ENCODE results near the gene CPVL.

CPVL gene

DNA sequence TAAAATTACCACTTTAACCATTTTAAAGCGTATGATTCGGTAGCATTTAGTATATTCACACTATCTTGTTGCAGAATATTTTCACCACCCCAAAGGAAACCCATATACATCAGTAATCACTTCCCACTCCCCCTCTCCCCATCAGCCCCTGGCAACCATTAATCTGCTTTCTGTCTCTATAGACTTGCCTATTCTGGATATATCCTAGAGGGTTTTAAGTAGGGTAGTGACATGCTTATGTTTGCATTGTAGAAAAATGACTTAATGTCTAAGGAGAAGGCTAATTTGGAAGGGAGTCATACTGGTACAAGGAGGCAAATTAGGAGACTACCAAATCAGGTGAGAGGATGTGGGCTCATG, 145.6 kb downstream of the CPVL start:
- TF ChIP-seq CTCF (conservative IDR thresholded peaks at IDR 0.05; ENCODE audit: low read depth, low read length) = no peak
- DNase-seq (ENCODE audit: low read depth) = no peak
- H3K4me3 ChIP-seq (ENCODE audit: low read depth, low read length) = no peak overlapping the region

GRCh38 chr7:28999895-29000716, 146.2 kb downstream of the CPVL start:
- DNase-seq (ENCODE audit: low read depth) = no peak
- H3K4me3 ChIP-seq (ENCODE audit: low read depth, low read length) = no peak overlapping the region
- TF ChIP-seq CTCF (conservative IDR thresholded peaks at IDR 0.05; ENCODE audit: low read depth, low read length) = no peak

- DNase-seq (ENCODE audit: low read depth) = no peak
- TF ChIP-seq CTCF (conservative IDR thresholded peaks at IDR 0.05; ENCODE audit: low read depth, low read length) = no peak
- no peak overlapping the region for H3K4me3 ChIP-seq (ENCODE audit: low read depth, low read length)
Measured at GRCh38 chr7:28999427-28999826, 146.9 kb downstream of the CPVL start.

- DNase-seq (ENCODE audit: low read depth) = no peak
- no peak for TF ChIP-seq CTCF (conservative IDR thresholded peaks at IDR 0.05; ENCODE audit: low read depth, low read length)
- H3K4me3 ChIP-seq (ENCODE audit: low read depth, low read length) = no peak overlapping the region
Measured at GRCh38 chr7:28998105-28998504, 148.2 kb downstream of the CPVL start.

DNA sequence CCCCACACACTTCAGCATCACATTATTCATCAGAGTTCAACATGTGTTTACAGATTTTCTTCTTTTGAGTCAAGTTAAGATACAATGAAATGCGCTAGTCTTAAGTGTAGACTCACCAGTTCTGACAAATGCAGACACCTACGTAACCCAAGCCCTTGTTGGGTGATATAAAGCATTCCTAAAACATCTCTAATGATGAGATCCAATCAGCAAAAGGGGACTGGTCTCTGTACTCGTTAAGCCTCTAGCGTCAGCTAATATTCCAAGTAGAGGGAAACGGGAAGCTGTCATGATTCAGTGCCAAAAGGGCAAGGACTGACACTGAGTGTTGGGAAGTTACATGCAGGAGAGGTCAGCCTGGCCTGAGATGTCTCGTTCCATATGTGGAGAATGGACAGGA, 149.5 kb downstream of the CPVL start:
- no peak for TF ChIP-seq CTCF (conservative IDR thresholded peaks at IDR 0.05; ENCODE audit: low read depth, low read length)
- DNase-seq (ENCODE audit: low read depth) = no peak
- H3K4me3 ChIP-seq (ENCODE audit: low read depth, low read length) = no peak overlapping the region

DNA sequence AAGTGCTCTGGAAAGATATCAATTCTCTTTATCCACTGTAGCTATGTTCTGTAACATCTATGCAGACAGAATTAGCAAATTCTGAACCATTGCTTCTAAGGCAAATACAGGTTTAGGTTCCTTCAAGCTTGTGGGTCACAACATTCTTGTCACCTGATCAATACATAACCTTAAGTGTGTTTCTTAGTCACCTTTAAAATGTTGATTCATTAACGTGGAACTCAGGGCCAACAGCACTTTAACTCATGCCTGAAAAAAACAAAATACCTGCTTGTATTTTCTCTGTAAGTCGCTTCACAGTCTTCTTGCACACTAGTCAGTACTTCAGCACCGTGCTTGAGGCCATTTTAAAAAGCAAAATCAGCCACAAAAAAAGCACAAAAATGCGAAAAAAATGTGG, 153.0 kb downstream of the CPVL start:
- no peak for TF ChIP-seq CTCF (conservative IDR thresholded peaks at IDR 0.05; ENCODE audit: low read depth, low read length)
- DNase-seq (ENCODE audit: low read depth) = no peak
- no peak overlapping the region for H3K4me3 ChIP-seq (ENCODE audit: low read depth, low read length)

- TF ChIP-seq CTCF (conservative IDR thresholded peaks at IDR 0.05; ENCODE audit: low read depth, low read length) = no peak
- DNase-seq (ENCODE audit: low read depth) = no peak
- no peak overlapping the region for H3K4me3 ChIP-seq (ENCODE audit: low read depth, low read length)
Measured at GRCh38 chr7:28992798-28993197, 153.5 kb downstream of the CPVL start.
